ENCODE results near the gene SLC39A11. TPM values are rescaled to one million over a fixed set of nuclear protein-coding genes. Genes with fewer than 3 reads are reported as not detected.

SLC39A11 gene
- total RNA-seq, 1 experiment from 2014 or later = 18.9 TPM

GRCh38 chr17:72931163-72931562 lies 161.3 kb downstream of the SLC39A11 start:
- H3K27ac Mint-ChIP-seq = no peak overlapping the region
- POLR2A ChIA-PET = no interaction called here

GRCh38 chr17:72930031-72930430 lies 162.5 kb downstream of the SLC39A11 start:
- POLR2A ChIA-PET = no interaction called here
- H3K4me3 Mint-ChIP-seq = no peak overlapping the region
- TF ChIP-seq CTCF (IDR thresholded peaks at IDR 0.05) (no peak), MLX (CRISPR knock-in tag; IDR thresholded peaks at IDR 0.05) (no peak), MAX (CRISPR knock-in tag; IDR thresholded peaks at IDR 0.05) (no peak), FOXK1 (CRISPR knock-in tag; IDR thresholded peaks at IDR 0.05) (no peak), ZNF317 (CRISPR knock-in tag; IDR thresholded peaks at IDR 0.05; ENCODE audit: borderline replicate concordance, low read depth) (no peak), NFYB (CRISPR knock-in tag; conservative IDR thresholded peaks at IDR 0.05; ENCODE audit: low read depth) (no peak), ARID4B (CRISPR knock-in tag; IDR thresholded peaks at IDR 0.05; ENCODE audit: borderline replicate concordance) (no peak), ZBTB21 (CRISPR knock-in tag; IDR thresholded peaks at IDR 0.05; ENCODE audit: borderline replicate concordance) (no peak)
- DNase-seq (ENCODE audit: low spot score) (no peak), ATAC-seq (no peak)
- no peaks in the 10 kb centered on the region for H3K9me3 Mint-ChIP-seq
- no peak overlapping the region for H3K27ac Mint-ChIP-seq
- peaks cover 4% of the 10 kb centered on the region; the same call in 1 of the 2 replicates for H3K4me1 Mint-ChIP-seq
- CTCF ChIA-PET = interaction anchor here (0.9 kb wide), 1 partner anchor 56 kb away, joined by 3 read pairs; no protein-coding TSS in a partner anchor
- H3K36me3 Mint-ChIP-seq = no peaks in the 10 kb centered on the region
- no peaks in the 10 kb centered on the region for H3K27me3 Mint-ChIP-seq (ENCODE audit: low read depth)

More at GRCh38 chr17:72931163-72931562, 161.3 kb downstream of the SLC39A11 start:
- no peaks in the 10 kb centered on the region for H3K9me3 Mint-ChIP-seq
- no peak overlapping the region for H3K4me3 Mint-ChIP-seq
- peak; percentile 80 for ATAC-seq
- no peaks in the 10 kb centered on the region for H3K27me3 Mint-ChIP-seq (ENCODE audit: low read depth)
- no peak for TF ChIP-seq CREB1 (CRISPR knock-in tag; IDR thresholded peaks at IDR 0.05)
- no peak for TF ChIP-seq KAT7 (CRISPR knock-in tag; IDR thresholded peaks at IDR 0.05; ENCODE audit: borderline replicate concordance)
- DNase-seq (ENCODE audit: low spot score) = no peak
- no peaks in the 10 kb centered on the region for H3K4me1 Mint-ChIP-seq
- CTCF ChIA-PET = interaction anchor here (0.6 kb wide), 1 partner anchor 55 kb away, joined by 3 read pairs; no protein-coding TSS in a partner anchor
- no peaks in the 10 kb centered on the region for H3K36me3 Mint-ChIP-seq

- POLR2A ChIA-PET = no interaction called here
- H3K9me3 Mint-ChIP-seq = no peaks in the 10 kb centered on the region
- TF ChIP-seq GABPB1 (CRISPR knock-in tag; IDR thresholded peaks at IDR 0.05) (peak; percentile 70), ESRRA (CRISPR knock-in tag; IDR thresholded peaks at IDR 0.05; ENCODE audit: borderline replicate concordance) (no peak)
- no peaks in the 10 kb centered on the region for H3K27me3 Mint-ChIP-seq (ENCODE audit: low read depth)
- H3K4me3 Mint-ChIP-seq = no peak overlapping the region
- CTCF ChIA-PET = no interaction called here
- ATAC-seq (no peak), DNase-seq (ENCODE audit: low spot score) (no peak)
- H3K4me1 Mint-ChIP-seq = peaks cover 4% of the 10 kb centered on the region; the same call in 1 of the 2 replicates
- H3K36me3 Mint-ChIP-seq = no peaks in the 10 kb centered on the region
- H3K27ac Mint-ChIP-seq = no peak overlapping the region; the same call in 1 of the 2 replicates
Measured at GRCh38 chr17:72928454-72929136, 163.9 kb downstream of the SLC39A11 start.
